ENCODE measurements around the gene ABAT.

Gene ABAT

DNA sequence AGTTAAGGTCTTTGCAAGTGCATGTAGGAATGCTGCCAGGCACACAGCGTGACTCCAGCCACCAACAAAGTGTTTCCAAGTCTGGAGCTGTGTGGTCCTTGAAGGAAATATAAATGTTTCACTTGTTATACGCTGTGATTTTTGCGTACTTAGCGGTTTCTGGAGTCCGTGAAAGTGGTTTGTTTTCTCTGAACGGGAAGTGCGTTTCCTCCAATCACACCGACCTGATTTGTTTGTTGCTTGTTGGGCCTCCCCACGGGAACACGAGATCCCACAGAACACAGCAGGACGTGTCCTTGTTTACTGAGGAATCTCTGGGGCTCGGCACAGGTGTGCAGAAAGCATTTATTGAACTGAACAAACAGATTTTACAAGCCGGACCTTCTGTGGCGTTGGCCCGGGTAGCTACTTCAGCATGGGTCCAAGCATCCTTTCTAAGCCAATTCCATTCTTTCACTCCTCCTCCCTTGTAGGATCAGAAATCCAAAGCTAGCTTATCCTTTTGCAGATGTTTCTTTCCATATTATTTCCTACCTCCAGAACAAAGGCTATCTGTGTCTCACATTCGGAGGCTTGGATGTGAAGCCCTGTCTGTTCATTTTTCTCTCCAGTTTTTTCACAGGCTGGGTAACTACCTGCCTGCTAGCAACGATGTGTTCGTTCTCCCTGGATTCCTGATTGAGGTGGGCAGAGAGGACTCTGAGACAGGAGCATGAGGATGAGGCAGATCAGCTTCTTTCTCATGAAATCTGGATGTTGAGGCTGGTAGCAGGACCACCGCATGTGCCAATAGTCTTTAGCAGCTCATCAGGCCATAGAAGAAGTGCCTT is 44.6 kb downstream of the ABAT start:
- no peak for DNase-seq

DNA sequence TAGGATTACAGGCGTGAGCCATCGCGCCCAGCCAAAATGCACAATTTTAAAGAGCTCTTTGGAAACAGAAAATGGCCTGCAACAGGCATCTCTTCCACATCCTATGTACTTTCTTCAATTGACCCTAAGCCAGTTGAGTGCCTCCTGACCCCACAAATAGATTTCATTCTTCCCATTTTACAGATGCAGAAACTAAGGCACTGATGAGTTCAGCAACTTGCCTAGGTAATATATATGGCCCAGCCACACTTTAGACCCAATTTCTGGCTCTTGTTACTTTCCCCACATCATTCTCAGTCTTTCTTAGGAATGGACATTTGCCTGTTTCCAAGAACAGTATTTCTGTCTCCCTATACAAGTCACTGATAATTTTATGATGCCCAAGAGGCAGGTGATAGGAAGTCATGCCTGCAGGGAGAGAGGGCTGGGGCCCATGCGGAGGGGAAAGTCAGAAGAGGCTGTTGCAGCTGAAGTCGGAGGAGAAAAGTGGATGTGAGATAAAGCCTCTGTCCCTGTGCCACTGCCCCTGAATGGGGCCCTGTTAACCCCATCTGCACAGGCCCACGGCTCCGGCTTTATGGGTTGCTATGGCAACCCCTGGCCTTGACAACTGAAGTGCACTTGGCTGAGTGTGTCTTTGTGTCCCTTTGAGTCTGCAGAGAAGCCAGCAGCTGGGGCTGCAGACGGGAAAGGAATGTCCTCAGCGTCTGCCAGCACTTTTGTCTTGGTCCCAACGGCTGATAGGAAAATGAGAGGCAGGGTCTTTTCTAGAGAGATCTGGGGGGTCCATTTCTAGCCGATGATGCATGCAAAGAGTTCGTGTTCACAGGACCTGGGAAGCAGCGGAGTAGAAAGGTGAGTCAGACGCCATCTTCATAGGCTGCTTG is 45.9 kb downstream of the ABAT start:
- DNase-seq, result peak; percentile 61

DNA sequence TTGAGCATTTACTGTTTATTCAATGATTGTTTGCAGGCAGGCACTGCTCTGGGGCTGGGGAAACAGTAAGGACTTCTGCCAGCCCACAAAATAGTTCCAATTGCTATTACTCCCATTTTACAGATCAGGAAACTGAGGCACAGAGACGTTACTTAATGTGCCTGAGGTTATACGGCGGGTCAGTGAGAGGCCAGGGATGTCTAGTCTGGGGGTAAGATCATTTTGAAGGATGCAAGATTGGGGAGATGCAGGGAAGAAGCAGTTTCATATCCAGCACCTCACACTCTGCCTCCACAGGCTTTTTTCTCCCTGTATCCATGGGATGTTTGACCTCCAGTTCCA is 46.5 kb downstream of the ABAT start:
- DNase-seq, result no peak

GRCh38 chr16:8721336-8722024 is 47.1 kb downstream of the ABAT start:
- peak; percentile 24 for DNase-seq

GRCh38 chr16:8722025-8722348 is 47.6 kb downstream of the ABAT start:
- DNase-seq, result no peak

DNA sequence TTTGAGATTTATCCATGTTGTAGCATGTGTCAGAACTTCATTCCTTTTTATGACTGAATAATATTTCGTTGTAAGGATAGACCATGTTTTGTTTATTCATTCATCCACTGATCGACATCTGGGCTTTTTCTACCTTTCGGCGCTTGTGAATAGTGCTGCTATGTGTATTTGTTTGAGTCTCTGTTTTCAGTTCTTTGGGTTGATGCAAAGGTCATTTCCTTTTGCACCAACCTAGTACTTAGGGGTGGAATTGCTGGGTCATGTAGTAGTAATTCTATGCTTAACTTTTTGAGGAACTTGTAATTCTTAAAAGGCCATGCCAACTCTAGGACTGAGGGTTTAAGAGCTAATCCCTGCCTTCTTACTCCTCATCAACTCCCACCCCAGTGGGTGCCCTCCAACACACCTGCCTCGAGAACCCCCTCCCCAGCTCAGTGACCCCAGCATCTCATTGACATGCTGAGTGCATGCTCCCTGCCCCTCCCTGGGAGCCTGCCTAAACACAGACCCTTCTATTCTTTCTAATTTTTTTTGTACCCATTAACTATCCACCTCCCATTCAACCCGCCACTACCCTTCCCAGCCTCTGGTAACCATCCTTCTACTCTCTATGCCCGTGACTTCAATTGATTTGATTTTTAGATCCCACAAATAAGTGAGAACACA is 51.2 kb downstream of the ABAT start:
- no peak for DNase-seq

DNA sequence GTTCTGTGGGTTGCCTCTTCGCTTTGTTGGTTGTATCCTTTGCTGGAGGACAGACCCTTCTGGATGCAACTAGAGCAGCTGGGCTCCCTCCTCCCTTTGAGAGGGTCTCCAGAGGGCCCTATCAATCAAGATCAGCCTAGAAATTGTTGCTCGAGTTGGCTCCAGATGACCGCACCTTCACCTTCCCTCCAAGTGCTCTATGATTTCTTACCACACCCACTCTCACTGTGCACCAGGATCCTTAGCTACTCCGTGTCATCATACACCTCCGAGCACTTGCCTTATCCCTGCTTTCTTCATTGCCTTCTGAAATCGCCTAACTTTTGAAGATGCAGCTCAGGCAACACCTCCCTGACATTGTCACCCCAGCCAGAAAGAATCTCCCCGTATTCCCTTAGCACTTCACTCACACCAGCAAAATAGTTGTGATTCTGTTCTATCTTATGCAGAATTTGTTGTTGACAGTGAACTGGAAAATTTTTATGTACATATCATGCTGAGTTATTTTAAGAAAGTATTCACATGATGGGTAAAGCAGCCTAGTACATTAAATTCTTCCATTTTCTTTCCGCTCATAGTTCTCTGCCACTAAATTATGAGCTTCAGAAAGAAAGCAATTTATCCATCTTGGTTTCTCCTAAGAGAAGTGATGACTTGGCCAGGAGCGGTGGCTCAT is 52.9 kb downstream of the ABAT start:
- DNase-seq, result no peak

DNA sequence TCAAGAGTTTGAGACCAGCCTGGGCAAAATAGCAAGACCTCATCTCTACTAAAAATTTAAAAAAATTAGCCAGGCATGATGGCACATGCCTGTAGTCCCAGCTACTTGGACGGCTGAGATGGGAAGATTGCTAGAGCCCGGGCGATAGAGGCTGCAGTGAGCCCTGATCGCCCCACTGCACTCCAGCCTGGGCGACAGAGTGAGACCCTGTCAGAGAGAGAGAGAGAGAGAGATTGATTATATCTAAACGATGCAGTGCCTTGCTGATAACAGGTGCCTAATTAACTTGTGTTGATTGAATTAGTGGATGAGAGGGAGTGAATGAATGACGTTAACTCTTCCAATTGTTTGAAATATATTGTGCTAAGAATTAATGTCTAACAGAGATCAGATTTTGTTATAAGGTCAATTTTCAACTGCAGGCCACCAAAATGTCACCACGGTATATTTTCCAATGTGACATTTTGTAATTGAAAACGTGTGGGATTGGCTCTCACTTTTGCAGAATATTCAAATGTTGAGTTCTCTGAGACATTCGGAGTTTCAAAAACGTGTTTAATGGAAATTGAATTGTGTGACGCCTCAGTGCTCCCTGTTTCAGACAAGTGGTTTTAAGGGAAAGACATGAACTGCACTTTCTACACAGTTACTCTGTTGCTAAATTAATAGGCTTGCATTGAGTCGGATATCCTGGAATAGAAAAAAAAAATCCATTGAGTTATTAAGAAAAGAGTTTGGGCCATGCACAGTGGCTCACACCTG is 53.6 kb downstream of the ABAT start:
- DNase-seq, result no peak

GRCh38 chr16:8729779-8730334 is 55.4 kb downstream of the ABAT start:
- peak; percentile 41 for DNase-seq

GRCh38 chr16:8730335-8730915 is 56.0 kb downstream of the ABAT start:
- no peak for DNase-seq

DNA sequence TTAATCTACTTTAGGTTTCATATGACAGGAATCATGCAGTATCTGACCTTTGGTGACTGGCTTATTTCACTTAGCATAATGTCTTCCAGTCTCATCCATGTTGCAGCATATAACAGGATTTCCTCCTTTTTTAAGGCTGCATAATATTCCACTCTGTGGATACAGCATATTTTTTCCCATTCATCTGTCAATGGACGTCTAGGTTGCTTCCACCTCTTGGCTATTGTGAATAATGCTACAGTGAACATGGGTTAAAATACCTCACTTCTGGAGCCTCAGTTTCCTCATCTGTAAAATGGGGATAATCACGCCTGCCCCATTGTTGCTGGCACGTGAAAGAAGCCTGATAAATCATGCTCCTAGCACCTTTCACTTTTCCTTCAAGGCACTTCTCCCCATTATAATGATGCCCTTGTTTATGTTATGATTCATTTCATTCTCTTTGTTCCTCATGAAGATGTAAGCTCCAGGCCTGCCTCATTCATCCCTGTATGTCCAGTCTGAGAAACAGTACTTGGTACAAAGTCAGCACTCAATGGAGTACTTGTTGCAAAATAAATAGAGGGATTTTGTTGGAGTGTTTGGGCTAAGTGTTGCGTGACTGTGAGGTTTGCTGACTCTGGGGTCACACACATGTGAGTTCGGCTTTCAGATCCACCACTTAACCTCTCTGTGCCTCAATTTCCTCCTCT is 59.6 kb downstream of the ABAT start:
- DNase-seq, result no peak

DNA sequence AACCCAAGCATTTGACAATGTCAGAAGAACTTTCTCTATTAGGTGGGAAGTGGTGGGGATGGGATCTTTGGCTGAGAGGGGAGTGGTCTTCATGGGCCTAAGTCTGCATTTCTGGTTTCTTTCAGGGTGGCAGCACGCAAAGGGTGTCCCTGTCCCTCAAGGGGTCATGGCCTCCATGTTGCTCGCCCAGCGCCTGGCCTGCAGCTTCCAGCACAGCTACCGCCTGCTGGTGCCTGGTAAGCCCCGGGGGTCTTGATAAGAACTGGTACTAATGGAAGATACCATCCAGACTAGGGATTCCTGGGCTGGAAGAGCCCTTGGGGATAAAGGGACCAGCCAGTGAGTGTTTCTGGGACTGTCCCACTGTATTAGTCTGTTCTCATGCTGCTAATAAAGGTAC is 61.2 kb downstream of the ABAT start:
- DNase-seq, result no peak

GRCh38 chr16:8736123-8736668 is 61.8 kb downstream of the ABAT start:
- no peak for DNase-seq

DNA sequence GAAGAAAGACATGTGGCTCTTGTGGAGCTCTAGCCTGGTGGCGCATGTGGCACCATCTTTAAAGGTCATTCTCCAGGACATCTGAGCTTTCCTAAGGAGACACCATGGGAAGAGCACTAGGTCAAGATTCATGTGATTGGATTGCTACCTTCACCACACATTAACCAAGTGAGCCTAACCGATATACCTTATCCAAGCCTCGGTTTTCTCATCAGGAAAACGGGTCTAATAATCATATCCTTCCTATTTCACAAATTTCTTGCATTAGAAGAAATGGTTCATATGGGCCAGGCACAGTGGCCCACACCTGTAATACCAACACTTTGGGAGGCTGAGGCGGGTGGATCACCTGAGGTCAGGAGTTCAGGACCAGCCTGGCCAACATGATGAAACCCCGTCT is 64.7 kb downstream of the ABAT start:
- DNase-seq, result no peak

DNA sequence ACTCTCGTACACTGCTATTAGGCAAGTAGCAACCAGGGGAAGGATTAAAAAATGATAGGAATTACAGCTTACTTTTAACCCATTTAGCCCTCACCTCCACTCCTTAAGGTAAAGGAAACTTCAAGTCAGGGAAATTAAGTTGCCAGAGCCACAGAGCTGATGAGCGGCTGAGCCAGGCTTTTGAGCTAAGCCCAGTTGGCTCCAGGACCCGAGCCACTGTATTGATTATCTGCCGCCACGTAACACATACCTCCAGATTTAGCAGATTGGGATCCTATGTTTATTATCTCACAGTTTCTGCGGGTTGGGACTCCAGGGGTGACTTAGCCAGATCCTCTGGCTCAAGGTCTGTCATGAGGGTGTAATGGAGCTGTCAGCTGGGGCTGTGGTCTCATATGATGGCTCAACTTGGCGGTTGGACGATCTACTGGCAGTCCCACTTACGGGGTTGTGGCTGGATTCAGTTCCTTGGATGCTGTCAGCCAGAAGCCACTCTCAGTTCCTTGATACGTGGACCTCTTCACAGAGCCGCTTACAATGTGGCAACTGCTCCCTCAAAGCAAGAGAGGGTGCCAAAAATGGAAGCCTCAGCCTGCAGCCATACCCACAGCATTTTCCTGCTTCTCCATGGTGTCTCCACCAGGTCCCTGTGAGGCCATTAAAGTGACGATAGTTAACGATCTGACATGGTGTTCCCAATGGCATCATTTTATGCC is 65.7 kb downstream of the ABAT start:
- DNase-seq, result no peak

GRCh38 chr16:8740775-8741355 is 66.4 kb downstream of the ABAT start:
- DNase-seq, result no peak

DNA sequence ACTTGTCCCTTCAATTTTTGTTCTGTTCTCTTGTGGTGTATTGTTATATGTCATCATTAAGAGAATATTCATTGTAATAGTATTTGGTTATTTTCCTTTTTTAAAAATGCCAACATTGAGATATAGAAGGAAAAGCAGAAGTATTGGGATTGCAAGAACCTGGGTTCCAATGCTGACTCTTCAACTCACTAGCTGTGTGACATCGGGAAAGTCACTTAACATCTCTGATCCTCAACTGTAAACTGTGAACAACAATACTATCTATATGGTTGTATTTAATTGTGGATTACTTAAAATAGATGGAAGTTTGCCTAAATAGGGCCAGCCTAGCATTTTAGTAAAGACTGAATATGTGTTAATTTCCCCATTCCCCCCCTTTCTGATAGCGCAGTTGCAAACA is 67.2 kb downstream of the ABAT start:
- no peak for DNase-seq

DNA sequence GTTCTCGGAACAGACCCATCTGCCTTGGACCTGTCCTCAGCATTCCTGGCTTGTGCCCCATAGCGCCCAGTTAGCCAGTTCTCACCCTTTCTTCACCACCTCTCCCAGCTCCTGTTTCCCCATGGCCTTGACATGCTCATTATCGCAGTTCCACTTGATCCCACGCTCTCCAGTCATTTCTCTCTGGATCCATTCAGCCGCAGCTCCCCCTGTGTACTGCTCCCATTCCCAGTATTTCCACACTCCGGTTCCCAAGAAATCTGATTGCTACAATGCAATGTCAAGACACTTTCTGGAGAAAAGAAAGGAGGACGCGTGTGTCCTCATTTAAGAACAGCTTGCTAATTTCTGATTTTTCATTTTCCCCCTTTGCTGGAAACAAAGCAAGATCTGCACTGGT is 67.7 kb downstream of the ABAT start:
- DNase-seq, result no peak

GRCh38 chr16:8748944-8749343 is 74.5 kb downstream of the ABAT start:
- DNase-seq, result peak; percentile 11

Data from hematopoietic multipotent progenitor cell treated with erythropoietin and hydrocortisone succinate and interleukin-3 and kit ligand, for 4 days (in vitro differentiated cells).